GM18505 (cell line): ENCODE results near the gene CREG1.

Source experiments
- ATAC-seq: cut with Tn5 transposase; IDR thresholded peaks from one replicate; pipeline ENCODE4 v1.9.1; 2021; ENCODE audit not compliant: unreplicated experiment
- POLR2A ChIP-seq: IDR thresholded peaks from 4 replicates; pipeline ENCODE4 v1.6.1; 2011; ENCODE audit warnings: borderline replicate concordance; ENCODE audit not compliant: insufficient read depth, insufficient read length; ENCODE audit errors: extremely low read depth

The CREG1 gene

DNA sequence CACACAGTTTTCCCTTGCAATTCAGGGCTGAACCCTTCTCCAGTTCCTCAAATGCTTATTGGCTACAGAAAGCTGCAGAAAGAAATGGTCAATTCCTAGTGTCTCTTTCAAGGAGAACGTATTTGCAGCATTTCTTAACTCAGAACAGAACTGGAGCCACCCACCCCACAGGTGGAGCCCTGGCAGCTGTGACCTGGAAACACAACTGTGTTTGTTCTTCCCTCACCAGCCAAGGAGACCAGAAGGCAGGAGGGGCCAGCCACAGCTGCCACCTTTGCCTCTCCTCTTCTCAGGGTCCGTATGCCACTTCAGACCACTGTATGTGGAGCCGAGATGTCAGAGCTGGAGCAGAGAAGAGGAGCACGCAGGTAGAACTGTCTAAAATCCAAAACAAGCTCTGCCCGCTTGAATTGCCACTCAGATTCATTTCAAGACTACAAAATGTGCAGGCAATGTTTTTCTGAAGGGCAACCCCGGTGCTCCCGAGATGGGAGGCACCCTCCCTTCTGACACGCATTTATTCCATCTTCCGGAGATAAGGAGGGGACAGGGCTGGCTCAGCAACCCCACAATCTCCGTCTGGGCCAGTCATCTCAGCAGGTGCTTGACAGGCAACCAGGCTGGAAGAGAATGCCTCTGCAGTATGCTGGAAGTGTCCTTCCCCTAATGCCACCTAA is 51.9 kb downstream of the CREG1 start:
- no peak for TF ChIP-seq POLR2A
- ATAC-seq = no peak

DNA sequence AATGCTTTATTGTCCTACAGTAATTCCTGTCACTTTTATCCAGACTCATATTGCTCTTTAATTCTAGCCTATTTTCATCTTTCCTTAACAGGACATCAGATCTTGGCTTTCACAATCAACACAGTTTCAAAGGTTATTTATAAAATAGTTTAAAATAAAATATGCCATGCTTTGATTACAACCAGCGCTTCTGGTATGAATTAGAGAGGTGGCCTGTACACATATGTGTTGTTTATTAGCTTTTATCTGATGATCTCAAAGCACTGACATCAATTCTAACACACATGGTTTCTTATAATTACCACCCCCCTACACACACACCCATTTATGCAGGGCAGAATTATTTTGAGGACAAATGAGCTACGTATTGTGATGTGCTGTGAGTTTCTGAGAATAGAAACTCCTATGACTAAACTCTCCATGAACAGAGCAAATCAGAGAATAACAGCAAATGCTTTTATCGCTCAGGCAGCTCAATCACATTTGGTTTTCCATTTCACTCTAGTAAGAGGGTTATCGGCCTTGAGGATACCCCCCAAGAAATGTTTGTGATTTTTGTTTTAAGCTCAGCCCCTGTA is 53.2 kb downstream of the CREG1 start:
- no peak for TF ChIP-seq POLR2A
- ATAC-seq = no peak

DNA sequence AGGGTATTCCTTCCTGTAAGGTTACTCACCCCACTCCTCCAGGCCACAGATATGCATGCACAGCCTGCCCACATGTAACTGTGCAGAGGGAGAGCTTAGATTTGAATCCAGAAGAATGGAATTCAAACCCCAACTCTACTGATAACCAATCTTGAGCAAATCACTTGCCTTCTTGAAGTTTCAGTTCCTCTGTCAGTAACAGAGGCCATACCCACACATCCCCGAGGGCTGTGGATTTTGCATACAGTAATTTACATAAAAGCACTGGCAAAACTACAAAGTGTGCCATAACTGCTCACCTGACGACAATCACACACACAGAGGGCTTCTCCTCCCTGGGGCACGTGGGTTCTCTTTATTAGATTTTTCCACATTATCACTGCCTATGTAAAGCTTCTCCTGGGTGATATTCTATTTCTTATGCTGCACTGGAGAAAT is 53.9 kb downstream of the CREG1 start:
- peak; percentile 96 for ATAC-seq

DNA sequence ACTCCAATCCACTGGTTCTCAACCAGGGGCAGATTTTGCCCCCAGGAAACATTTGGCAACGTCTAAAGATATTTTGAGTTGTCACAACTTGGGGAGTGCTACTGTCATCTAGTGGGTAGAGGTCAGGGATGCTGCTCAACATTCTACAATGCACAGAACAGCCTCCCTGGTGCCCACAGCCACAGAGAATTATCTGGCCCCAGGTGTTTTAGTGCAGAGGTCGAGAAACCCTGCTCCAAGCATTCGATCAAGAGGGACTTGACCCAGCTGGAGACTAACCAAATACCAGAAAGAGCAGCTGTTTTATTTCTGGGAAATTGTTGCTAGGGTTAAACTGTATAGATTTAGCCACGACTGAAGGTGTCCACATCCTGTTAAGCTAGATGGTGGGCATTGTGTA is 54.5 kb downstream of the CREG1 start:
- no peak for TF ChIP-seq POLR2A
- peak; percentile 7 for ATAC-seq

More for the DNA sequence above, 53.9 kb downstream of the CREG1 start:
- TF ChIP-seq POLR2A = no peak

DNA sequence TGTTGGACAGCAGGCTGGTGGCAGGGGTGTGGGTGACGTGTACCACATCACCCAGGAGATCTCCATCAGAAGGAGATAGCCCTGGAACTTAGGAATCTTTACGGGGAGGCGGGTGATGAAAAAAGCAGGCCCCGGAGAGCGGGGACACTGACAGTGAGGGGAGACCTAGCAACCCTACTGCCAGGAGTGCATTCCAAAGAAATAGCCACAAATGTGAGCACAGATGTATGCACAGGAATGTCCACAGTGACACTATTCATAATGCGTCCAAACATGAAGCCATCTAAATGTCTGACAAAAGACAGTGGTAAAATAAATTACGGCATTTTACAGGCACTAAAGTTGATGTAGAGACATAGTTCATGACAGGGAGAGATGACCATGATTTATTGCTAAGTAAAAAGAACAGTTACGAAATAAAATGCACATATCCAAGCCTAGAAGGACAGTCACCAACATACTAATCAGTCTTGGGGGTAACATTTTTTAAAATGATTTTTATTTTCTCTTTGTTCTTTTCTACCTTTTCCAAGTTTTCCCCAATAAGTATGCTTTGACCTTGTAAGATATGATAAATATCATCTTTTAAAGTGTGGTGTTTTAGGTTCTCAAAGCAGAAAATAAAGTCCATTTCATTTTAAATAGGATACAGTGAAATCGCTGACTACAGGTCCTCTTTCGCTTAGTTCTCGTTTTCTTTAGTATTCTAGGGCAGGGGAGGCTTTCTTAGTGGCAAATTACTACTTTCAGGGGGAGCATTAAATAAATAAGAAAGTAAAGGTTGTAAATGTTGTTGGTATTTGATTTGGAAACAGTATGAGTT is 56.6 kb downstream of the CREG1 start:
- no peak for ATAC-seq

DNA sequence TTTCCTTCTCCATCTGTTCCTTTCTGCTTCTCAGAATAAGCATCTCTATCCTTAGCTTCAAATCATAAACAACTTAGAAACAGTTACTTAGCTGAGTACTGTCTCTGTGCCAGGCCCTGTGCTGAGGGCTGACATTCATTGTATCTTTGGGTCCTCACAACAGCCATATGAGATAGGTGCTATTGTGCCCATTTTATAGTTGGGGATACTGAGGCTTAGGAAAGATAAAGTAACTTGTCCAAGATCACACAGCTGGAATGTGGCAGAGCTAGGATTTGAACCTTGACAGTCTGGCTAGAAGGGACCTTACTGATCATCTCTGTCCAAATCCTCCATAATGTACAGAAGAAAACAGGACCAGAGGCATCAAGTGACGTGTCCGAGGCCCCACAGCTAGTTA is 60.2 kb downstream of the CREG1 start:
- ATAC-seq = no peak
- TF ChIP-seq POLR2A = no peak

More for the DNA sequence above, 56.6 kb downstream of the CREG1 start:
- no peak for TF ChIP-seq POLR2A

DNA sequence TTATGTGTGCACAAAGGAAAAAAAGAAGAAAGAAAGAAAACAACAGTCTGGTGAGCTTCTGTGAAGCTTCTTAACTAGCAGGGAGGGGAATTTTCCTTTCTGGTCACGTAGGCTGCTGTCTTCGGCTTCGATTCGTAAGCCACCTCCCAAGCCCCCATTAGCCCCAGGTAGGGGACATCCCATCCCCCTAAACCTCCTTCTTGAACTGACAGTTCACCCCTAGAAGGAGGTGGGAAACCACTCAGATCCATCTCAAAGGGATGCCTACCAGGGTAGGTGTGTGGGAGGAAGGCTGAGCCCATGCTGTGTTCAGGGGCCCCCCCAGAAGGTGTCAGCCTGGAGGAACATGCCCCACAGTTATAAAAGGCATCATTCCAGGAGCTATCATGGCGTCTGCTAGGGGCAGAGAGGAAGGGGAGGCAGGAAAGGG is 61.1 kb downstream of the CREG1 start:
- no peak for ATAC-seq
- TF ChIP-seq POLR2A = no peak

DNA sequence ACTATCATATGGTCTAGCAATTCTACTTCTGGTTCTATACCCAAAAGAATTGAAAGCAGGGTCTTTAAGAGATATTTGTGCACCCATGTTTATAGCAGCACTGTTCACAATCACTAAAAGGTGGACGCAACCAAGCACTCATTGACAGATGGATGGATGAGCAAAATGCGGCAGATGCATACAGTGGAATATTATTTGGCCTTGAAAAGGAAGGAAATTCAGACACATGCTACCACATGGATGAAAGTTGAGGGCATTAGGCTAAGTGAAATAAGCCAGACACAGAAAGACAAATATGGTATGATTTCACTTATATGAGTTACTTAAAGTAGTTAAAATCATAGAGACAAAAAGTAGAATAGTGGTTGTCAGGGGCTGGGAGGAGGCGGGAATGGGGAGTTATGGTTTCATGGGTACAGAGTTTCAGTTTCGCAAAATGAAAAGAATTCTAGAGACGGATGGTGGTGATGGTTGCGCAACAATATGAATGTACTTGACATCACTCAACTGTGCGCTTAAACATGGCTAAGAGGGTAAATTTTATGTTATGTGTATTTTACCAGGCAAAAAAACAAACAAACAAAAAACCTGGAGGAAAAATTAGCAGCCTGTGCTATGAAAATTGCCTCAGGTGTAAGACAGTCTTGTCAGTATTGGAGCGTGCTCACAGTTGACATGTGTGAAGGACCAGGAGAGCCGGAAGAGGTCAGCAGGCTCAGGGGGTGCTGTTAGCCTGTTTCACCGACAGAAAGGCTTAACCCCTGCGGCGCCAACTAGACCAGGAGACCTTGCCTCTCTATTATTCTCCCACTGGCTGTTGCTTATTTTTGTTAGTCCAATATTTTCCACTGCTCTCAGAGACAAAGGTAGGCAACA is 61.7 kb downstream of the CREG1 start:
- no peak for TF ChIP-seq POLR2A
- ATAC-seq = no peak
